SK-N-SH (cell line): ENCODE data around the gene HOXA4.

Source experiments
- CHD2 ChIP-seq: fragments of 150-350 bp; IDR thresholded peaks from 2 replicates; pipeline ENCODE4 v1.6.1; 2018; ENCODE audit warnings: low read length; ENCODE audit not compliant: partially characterized antibody
- TCF12 ChIP-seq: IDR thresholded peaks from 2 replicates; pipeline ENCODE4 v1.4.0; 2012
- TF ChIP-seq, protein P1 (sequence below): fragments of 150-350 bp; IDR thresholded peaks from 2 replicates; pipeline ENCODE4 v1.6.1; 2017; ENCODE audit warnings: antibody characterized with exemption, low read length, low read depth, borderline replicate concordance
- TF ChIP-seq, protein P2 (sequence below): fragments of 200-600 bp; sonication (generic); IDR thresholded peaks from 2 replicates; pipeline ENCODE4 v1.6.1; 2017; ENCODE audit warnings: antibody characterized with exemption, mild to moderate bottlenecking, moderate library complexity
- TF ChIP-seq, protein P3 (sequence below): IDR thresholded peaks from 2 replicates; pipeline ENCODE4 v1.4.0; 2012; ENCODE audit warnings: low read depth, borderline replicate concordance

DNA sequence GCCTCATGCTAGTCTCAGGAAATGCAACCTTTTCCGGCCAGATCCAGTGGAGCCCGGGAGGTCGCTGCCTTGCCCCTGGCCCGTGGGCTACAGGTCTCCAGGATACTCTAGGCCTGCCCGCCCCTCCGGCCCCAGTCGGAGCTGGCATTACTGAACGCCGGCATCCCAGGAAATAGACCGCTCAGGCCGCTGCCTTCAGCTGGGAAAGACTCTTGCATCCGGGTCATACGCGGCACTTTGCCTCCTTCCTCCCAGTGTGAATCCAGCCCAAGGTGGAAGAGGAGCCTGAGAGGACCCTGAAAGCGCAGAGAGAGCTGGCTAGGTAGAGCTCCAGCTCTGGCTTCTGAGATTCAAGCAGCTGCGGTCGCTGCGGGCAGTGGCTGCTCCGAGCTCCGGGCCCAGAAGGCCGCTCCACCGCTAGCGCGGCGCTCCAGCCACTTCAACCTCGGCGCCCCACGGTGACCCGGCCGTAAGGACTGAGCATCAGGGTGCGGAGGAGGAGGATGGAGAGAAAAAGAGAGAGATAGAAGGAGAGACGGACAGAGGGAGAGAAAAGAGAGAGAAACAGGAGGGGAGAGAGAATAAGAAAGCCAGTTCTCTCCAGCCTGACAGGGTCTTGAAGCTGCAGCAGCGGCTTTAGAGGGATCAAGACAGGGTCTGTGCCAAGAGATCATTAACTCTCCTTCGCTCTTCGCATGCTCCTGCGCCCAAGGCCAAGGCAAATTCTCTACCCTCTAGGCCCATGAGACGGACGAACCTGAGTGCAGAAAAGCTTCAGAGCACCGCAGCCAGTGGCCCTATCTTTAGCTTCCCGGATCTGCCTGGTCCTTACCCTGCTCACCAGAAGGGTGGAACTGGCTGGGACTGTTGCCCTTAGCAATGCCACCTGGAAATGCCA, 45.3 kb upstream of the HOXA4 start:
- TF ChIP-seq CHD2 (no peak), TCF12 (no peak)
- TF ChIP-seq, protein P1, sequence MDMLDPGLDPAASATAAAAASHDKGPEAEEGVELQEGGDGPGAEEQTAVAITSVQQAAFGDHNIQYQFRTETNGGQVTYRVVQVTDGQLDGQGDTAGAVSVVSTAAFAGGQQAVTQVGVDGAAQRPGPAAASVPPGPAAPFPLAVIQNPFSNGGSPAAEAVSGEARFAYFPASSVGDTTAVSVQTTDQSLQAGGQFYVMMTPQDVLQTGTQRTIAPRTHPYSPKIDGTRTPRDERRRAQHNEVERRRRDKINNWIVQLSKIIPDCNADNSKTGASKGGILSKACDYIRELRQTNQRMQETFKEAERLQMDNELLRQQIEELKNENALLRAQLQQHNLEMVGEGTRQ: no peak
- TF ChIP-seq, protein P2, sequence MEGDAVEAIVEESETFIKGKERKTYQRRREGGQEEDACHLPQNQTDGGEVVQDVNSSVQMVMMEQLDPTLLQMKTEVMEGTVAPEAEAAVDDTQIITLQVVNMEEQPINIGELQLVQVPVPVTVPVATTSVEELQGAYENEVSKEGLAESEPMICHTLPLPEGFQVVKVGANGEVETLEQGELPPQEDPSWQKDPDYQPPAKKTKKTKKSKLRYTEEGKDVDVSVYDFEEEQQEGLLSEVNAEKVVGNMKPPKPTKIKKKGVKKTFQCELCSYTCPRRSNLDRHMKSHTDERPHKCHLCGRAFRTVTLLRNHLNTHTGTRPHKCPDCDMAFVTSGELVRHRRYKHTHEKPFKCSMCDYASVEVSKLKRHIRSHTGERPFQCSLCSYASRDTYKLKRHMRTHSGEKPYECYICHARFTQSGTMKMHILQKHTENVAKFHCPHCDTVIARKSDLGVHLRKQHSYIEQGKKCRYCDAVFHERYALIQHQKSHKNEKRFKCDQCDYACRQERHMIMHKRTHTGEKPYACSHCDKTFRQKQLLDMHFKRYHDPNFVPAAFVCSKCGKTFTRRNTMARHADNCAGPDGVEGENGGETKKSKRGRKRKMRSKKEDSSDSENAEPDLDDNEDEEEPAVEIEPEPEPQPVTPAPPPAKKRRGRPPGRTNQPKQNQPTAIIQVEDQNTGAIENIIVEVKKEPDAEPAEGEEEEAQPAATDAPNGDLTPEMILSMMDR: no peak
- TF ChIP-seq, protein P3, sequence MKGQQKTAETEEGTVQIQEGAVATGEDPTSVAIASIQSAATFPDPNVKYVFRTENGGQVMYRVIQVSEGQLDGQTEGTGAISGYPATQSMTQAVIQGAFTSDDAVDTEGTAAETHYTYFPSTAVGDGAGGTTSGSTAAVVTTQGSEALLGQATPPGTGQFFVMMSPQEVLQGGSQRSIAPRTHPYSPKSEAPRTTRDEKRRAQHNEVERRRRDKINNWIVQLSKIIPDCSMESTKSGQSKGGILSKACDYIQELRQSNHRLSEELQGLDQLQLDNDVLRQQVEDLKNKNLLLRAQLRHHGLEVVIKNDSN: no peak
